ENCODE data around the gene TRAPPC1. TPM values are rescaled to one million over a fixed set of nuclear protein-coding genes. Genes with fewer than 3 reads are reported as not detected.
A peak's percentile ranks its signal among the peaks of the same experiment; 100 is the strongest.

The TRAPPC1 gene
- total RNA-seq, 1 donor from 2014 or later: 16.8 TPM

DNA sequence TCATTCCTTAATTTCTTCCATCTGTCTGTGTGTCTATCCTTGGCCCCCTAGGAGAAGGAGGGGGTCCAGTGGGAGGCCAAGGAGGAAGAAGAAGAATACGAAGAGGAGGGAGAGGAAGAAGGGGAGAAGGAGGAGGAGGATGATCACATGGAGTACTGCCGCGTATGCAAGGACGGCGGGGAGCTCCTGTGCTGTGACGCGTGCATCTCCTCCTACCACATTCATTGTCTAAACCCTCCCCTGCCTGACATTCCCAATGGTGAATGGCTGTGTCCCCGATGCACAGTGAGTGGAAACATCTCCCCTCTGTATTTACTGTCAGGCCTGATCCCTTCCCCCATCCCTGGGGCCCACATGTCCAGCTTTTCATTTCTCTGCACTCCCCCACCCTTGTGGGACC lies 36.9 kb downstream of the TRAPPC1 start:
- DNase-seq (ENCODE audit: low read depth) (no peak), FAIRE-seq (no peak)
- TF ChIP-seq, protein P1, sequence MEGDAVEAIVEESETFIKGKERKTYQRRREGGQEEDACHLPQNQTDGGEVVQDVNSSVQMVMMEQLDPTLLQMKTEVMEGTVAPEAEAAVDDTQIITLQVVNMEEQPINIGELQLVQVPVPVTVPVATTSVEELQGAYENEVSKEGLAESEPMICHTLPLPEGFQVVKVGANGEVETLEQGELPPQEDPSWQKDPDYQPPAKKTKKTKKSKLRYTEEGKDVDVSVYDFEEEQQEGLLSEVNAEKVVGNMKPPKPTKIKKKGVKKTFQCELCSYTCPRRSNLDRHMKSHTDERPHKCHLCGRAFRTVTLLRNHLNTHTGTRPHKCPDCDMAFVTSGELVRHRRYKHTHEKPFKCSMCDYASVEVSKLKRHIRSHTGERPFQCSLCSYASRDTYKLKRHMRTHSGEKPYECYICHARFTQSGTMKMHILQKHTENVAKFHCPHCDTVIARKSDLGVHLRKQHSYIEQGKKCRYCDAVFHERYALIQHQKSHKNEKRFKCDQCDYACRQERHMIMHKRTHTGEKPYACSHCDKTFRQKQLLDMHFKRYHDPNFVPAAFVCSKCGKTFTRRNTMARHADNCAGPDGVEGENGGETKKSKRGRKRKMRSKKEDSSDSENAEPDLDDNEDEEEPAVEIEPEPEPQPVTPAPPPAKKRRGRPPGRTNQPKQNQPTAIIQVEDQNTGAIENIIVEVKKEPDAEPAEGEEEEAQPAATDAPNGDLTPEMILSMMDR (IDR thresholded peaks at IDR 0.05; ENCODE audit: insufficient read depth, low read length, severe bottlenecking): no peak
- H3K27me3 ChIP-seq (ENCODE audit: control insufficient read depth, insufficient read depth, low read length): no peaks in the 10 kb centered on the region
- peaks cover 61% of the 10 kb centered on the region for H3K36me3 ChIP-seq (ENCODE audit: control insufficient read depth, insufficient read depth, low read length)
- H3K4me3 ChIP-seq (ENCODE audit: low read depth, low read length): no peak overlapping the region

DNA sequence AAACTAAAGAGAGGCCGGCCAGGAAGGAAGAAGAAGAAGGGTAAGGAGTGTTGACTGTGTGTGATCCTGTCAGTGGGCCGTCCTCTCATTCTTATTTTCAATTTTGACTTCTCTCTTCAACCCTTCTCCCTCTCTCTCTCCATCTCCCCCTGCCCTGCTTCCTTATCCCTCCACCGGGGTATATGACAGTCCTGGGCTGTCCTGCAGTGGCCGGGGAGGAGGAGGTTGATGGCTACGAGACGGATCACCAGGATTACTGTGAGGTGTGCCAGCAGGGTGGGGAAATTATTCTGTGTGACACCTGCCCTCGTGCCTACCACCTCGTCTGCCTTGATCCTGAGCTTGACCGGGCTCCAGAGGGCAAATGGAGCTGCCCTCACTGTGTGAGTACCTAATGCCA lies 37.5 kb downstream of the TRAPPC1 start:
- TF ChIP-seq, protein P1 (IDR thresholded peaks at IDR 0.05; ENCODE audit: insufficient read depth, low read length, severe bottlenecking): no peak
- Histone ChIP-seq H3K36me3 (ENCODE audit: control insufficient read depth, insufficient read depth, low read length) (peaks cover 60% of the 10 kb centered on the region), H3K4me3 (ENCODE audit: low read depth, low read length) (no peak overlapping the region)

DNA sequence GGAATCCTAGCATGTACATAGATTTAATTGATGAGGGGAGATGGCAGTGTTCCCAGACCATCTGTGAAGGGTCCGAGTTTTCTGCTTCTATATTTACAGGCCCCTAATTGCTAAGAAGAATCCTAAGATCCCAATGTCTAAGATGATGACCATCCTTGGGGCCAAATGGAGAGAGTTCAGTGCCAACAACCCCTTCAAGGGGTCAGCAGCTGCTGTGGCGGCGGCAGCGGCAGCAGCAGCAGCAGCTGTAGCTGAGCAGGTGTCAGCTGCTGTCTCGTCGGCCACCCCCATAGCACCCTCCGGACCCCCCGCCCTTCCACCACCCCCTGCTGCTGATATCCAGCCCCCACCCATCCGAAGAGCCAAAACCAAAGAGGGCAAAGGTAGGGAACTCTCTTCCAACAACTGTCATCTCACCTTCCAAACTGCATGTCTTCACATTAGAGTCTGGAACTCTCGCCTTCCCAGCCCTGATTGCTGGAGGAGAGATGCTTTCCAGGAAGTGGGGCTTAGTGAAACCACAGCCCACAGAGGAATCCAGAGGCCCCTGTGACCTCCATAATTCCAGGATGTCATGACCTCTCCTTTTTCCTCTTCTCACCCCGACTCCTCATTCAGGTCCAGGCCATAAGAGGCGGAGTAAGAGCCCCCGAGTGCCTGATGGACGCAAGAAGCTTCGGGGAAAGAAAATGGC lies 38.4 kb downstream of the TRAPPC1 start:
- Histone ChIP-seq H3K36me3 (ENCODE audit: control insufficient read depth, insufficient read depth, low read length) (peaks cover 51% of the 10 kb centered on the region), H3K27me3 (ENCODE audit: control insufficient read depth, insufficient read depth, low read length) (no peaks in the 10 kb centered on the region), H3K4me3 (ENCODE audit: low read depth, low read length) (no peak overlapping the region)
- DNase-seq (ENCODE audit: low read depth): no peak
- TF ChIP-seq, protein P1 (IDR thresholded peaks at IDR 0.05; ENCODE audit: insufficient read depth, low read length, severe bottlenecking): no peak
- no peak for FAIRE-seq

More for the DNA sequence above, 37.5 kb downstream of the TRAPPC1 start:
- DNase-seq (ENCODE audit: low read depth) (no peak), FAIRE-seq (no peak)
- H3K27me3 ChIP-seq (ENCODE audit: control insufficient read depth, insufficient read depth, low read length): no peaks in the 10 kb centered on the region

DNA sequence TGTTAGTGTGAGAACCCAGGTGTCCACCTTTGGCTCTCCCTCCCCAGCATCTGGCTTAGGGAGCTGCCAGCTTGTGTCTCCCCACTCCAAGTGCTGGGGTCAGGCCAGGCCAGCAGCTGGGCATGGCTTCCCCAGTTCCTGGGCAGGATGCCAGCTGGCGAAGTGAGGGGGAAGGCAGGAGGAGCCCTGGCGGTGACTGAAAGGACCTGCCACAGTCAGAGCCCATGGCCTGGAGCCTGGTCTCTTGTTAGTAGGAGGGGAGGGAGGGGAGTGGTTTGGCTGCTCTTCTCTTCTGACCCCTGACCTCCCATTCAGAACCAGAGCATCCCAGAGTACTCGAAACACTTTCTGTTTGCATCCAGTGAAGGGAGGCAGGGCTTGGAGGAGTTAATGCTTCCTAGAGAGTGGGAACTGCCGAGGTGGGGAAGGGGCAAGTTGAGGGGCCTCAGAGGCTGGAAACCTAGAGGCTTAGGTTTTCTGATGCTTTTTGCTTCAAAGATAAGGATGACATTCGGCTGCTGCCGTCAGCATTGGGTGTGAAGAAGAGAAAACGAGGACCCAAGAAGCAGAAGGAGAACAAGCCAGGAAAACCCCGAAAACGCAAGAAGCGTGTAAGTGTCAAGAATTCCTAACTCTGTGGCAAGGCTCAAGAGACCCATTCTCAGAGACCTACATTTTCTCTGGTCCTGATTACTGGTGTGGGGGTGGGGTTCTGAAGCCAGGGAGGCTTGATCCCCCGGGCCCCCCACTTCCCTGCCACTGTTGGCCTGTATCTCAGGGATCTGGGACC lies 42.4 kb downstream of the TRAPPC1 start:
- DNase-seq (ENCODE audit: low read depth) (peak; percentile 74), FAIRE-seq (no peak)
- H3K4me3 ChIP-seq (ENCODE audit: low read depth, low read length): no peak overlapping the region
- peaks cover 29% of the 10 kb centered on the region for H3K36me3 ChIP-seq (ENCODE audit: control insufficient read depth, insufficient read depth, low read length)
- H3K27me3 ChIP-seq (ENCODE audit: control insufficient read depth, insufficient read depth, low read length): no peaks in the 10 kb centered on the region
- TF ChIP-seq, protein P1 (IDR thresholded peaks at IDR 0.05; ENCODE audit: insufficient read depth, low read length, severe bottlenecking): peak; percentile 55

DNA sequence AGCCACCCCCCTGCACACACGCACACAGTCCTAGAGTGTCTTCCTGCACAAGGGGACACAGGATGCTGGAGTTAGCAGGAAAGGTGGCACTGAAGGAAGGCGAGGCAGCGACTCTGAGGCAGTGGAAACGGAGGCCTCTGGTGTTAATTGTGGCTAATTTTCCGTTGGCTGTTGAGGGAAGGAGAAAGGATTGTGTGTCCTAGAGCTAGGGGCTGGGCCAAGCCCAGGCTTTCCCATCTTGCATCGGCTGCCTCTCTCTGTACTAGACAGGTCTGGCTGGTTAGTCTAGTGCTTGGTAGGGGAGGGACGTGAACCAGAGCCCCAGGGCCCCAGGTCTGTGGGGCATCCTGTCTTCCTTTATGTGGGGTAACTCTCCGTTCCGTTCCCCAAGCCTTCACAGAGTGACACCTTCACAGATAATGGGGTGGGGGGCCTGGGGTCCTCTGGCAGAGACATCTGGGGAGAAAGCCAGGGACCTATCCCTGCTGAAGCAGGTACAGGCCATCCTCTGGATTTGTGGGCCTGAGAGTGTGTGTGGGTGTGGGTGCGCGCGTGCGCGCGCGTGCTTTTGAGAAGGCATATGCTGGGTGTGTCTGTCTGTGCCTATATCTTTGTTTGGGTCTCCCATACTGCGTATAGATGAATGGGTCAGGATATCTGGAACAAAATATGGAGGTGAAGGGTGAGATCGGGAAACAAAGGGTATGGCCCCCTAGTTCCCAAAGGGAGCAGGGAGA lies 43.4 kb downstream of the TRAPPC1 start, which contains the start of gene CHD3:
CHD3 (plus strand) TSS at position 606 of the 737 bp plus-strand sequence. CDS start 212 bp downstream, outside the sequence.
- peak; percentile 79 for DNase-seq (ENCODE audit: low read depth)
- H3K4me3 ChIP-seq (ENCODE audit: low read depth, low read length): peak within 1 kb of the TSS; percentile 61
- TF ChIP-seq, protein P1 (IDR thresholded peaks at IDR 0.05; ENCODE audit: insufficient read depth, low read length, severe bottlenecking): no peak
- H3K36me3 ChIP-seq (ENCODE audit: control insufficient read depth, insufficient read depth, low read length): peaks cover 20% of the 10 kb centered on the region
- FAIRE-seq: peak; percentile 86
- no peaks in the 10 kb centered on the region for H3K27me3 ChIP-seq (ENCODE audit: control insufficient read depth, insufficient read depth, low read length)
